D721Med (cell line): ENCODE data around the gene C1orf116.
A peak's percentile ranks its signal among the peaks of the same experiment; 100 is the strongest.

Experiments used
- DNase-seq: peaks from one replicate; pipeline ENCODE4 v3.0.0; 2011; ENCODE audit warnings: low spot score; ENCODE audit not compliant: insufficient read length
- FAIRE-seq: peaks from 2 replicates; lab custom pipeline; 2011; peaks lifted over from hg19 to GRCh38; lab: Jason Lieb, UNC
- CTCF ChIP-seq: IDR thresholded peaks from 2 replicates; pipeline ENCODE4 v1.5.1; 2012; ENCODE audit warnings: mild to moderate bottlenecking, control low read depth; ENCODE audit not compliant: insufficient read depth; ENCODE audit errors: missing control alignments

C1orf116 gene

GRCh38 chr1:206982216-206982615, 50.3 kb downstream of the C1orf116 start:
- DNase-seq (no peak), FAIRE-seq (no peak)
- TF ChIP-seq CTCF, result peak; percentile 59

GRCh38 chr1:206979379-206980043, 53.0 kb downstream of the C1orf116 start:
- FAIRE-seq (no peak), DNase-seq (no peak)
- TF ChIP-seq CTCF, result peak; percentile 37

GRCh38 chr1:206978259-206978658, 54.3 kb downstream of the C1orf116 start:
- DNase-seq, result no peak
- FAIRE-seq, result no peak
- no peak for TF ChIP-seq CTCF

- no peak for TF ChIP-seq CTCF
- FAIRE-seq, result no peak
- DNase-seq, result no peak
Observed at GRCh38 chr1:206975306-206975705, 57.2 kb downstream of the C1orf116 start.

- TF ChIP-seq CTCF, result no peak
- FAIRE-seq (no peak), DNase-seq (no peak)
Observed at GRCh38 chr1:206974140-206974539, 58.4 kb downstream of the C1orf116 start.

GRCh38 chr1:206972728-206973127, 59.8 kb downstream of the C1orf116 start:
- no peak for FAIRE-seq
- TF ChIP-seq CTCF, result no peak

GRCh38 chr1:206971029-206971655, 61.4 kb downstream of the C1orf116 start:
- no peak for DNase-seq
- no peak for FAIRE-seq
- no peak for TF ChIP-seq CTCF

More at GRCh38 chr1:206972728-206973127, 59.8 kb downstream of the C1orf116 start:
- no peak for DNase-seq
